ENCODE results near the gene ELP1. TPM values are rescaled to one million over a fixed set of nuclear protein-coding genes. Genes with fewer than 3 reads are reported as not detected.
A peak's percentile ranks its signal among the peaks of the same experiment; 100 is the strongest.

Gene ELP1
- total RNA-seq, 4 donors from 2014 or later = 7.9 to 18.1 (median 13.3) TPM

DNA sequence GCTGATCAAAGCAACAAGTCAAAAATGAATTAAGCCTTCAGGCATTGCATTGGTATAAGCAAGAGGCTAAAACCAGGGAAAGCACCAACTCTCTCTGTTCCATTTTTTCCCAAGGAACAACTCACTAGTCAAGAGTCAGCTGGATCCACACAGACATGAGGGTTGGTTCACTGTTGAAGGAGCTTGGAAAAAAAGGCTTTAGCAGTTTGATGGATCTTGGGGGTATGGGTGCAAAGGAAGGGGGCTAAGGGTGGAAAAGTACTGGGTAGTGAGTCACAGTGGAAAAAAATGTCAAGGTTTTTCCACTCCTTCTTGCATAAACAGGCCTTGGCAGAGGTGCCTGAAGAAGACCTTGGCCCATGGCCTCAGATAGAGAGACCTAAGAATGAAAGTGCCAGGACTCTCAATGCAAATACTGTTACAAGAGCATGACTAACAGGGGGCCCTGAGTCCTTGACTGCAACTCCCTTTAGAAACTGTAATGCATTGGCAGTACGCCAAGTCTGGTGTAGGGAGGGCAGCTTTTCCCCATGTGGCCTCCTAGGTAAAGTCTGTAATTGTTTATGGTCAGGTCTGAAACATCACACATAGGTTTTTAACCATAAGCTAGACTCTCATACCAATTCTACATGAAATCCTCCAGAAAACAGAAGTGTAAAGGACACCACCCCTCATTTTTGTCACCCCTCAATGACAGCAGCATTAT lies 48.1 kb downstream of the ELP1 start:
- 54 to 100% methylated on average over 1 of the region's 1 CpG for WGBS, 2 donors (ENCODE audit: low coverage in 1 of 2)
- Histone ChIP-seq H3K27ac (no peak overlapping the region), H3K9me3 (no peaks in the 10 kb centered on the region), H3K36me3 (peaks cover 0 to 24% (median 5%) of the 10 kb centered on the region in 4 donors), H3K27me3 (no peaks in the 10 kb centered on the region), H3K4me1 (peaks cover 0 to 6% (median 3%) of the 10 kb centered on the region in 4 donors), H3K4me3 (no peak overlapping the region)
- in situ Hi-C loops (cut with MboI; ENCODE audit: low pct_ligation_motif_present in 1 of 4, low pct_unique_long_range_greater_than_20kb in 1 of 4, low sequenced_read_pairs in 3 of 4) = no loop called here
- intact Hi-C loops (cut with DNase I; ENCODE audit: low total_unique reads) = no loop called here
- TF ChIP-seq EP300 (IDR thresholded peaks at IDR 0.05; ENCODE audit: low read depth) (no peak), POLR2A (IDR thresholded peaks at IDR 0.05) (no peak), POLR2AphosphoS5 (IDR thresholded peaks at IDR 0.05) (no peak), CTCF (IDR thresholded peaks at IDR 0.05) (no peak)
- peak; percentile 28 for DNase-seq

- TF ChIP-seq POLR2A (IDR thresholded peaks at IDR 0.05) = no peak
- no peak for TF ChIP-seq CTCF (IDR thresholded peaks at IDR 0.05)
- no peak for TF ChIP-seq EP300 (IDR thresholded peaks at IDR 0.05; ENCODE audit: low read depth)
- no peak for TF ChIP-seq POLR2AphosphoS5 (IDR thresholded peaks at IDR 0.05)
- H3K4me3 ChIP-seq = no peak overlapping the region
- intact Hi-C loops (cut with DNase I; ENCODE audit: low total_unique reads) = no loop called here
- peaks cover 0 to 6% (median 3%) of the 10 kb centered on the region in 4 donors for H3K4me1 ChIP-seq
- H3K36me3 ChIP-seq = peaks cover 0 to 18% (median 4%) of the 10 kb centered on the region in 4 donors
- in situ Hi-C loops (cut with MboI; ENCODE audit: low pct_ligation_motif_present in 1 of 4, low pct_unique_long_range_greater_than_20kb in 1 of 4, low sequenced_read_pairs in 3 of 4) = no loop called here
- 92 to 94% methylated on average over 2 to 3 of the region's 3 CpGs for WGBS, 2 donors (ENCODE audit: low coverage in 1 of 2)
- H3K27ac ChIP-seq = no peak overlapping the region
- DNase-seq = no peak
- no peaks in the 10 kb centered on the region for H3K27me3 ChIP-seq
- H3K9me3 ChIP-seq = no peaks in the 10 kb centered on the region
These were observed 49.2 kb downstream of the ELP1 start for GRCh38 chr9:108884701-108885100.

- no peaks in the 10 kb centered on the region for H3K27me3 ChIP-seq
- WGBS, 2 donors (ENCODE audit: low coverage in 1 of 2) = 95 to 100% methylated on average over 2 to 3 of the region's 3 CpGs
- no peak overlapping the region for H3K27ac ChIP-seq
- no peaks in the 10 kb centered on the region for H3K9me3 ChIP-seq
- H3K4me3 ChIP-seq = no peak overlapping the region
- in situ Hi-C loops (cut with MboI; ENCODE audit: low pct_ligation_motif_present in 1 of 4, low pct_unique_long_range_greater_than_20kb in 1 of 4, low sequenced_read_pairs in 3 of 4) (no loop called here), intact Hi-C loops (cut with DNase I; ENCODE audit: low total_unique reads) (no loop called here)
- peaks cover 0 to 32% (median 12%) of the 10 kb centered on the region in 4 donors for H3K36me3 ChIP-seq
- TF ChIP-seq EP300 (IDR thresholded peaks at IDR 0.05; ENCODE audit: low read depth) (no peak), POLR2AphosphoS5 (IDR thresholded peaks at IDR 0.05) (no peak), POLR2A (IDR thresholded peaks at IDR 0.05) (no peak), CTCF (IDR thresholded peaks at IDR 0.05) (no peak)
- no peak for DNase-seq
- peaks cover 0 to 6% (median 3%) of the 10 kb centered on the region in 4 donors for H3K4me1 ChIP-seq
These were observed 50.8 kb downstream of the ELP1 start for GRCh38 chr9:108883085-108883484.

DNA sequence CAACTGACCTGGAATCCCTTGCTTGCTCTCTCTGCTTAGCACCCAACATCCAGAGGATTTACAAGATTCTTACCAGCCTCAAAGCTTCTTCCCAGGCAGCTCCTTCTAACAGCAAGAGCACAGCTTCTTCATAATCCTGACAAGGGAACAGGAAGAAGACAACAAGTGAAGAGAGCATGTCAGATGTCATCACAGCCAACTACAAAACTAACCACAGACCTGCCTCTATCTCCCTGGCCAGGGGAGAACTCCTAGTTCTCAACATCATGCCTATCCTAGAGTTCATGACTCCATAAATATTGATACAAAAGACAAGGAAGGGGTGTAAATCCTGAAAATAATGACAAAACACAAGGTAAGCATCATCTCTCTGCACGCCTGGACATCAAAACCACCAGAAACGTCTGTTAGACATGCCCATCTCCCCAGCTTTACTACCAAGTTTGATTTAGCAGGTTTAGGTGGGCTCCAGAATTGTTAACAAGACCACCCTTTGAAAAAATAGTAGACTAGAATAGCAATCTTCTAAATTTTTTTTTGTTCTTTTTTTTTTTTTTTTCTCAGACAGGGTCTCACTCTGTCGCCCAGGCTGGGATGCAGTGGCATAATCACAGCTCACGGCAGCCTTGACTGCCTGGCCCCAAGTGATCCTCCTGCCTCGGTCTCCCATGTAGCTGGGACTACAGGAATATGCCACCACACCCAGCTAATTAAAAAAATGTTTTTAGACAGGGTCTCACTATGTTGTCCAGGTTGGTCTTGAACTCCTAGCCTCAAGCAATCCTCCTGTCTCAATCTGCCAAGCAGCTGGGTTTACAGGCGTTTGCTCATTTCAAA lies 51.7 kb downstream of the ELP1 start:
- 95% methylated on average over 5 to 6 of the region's 6 CpGs for WGBS, 2 donors (ENCODE audit: low coverage in 1 of 2)
- Histone ChIP-seq H3K27me3 (no peaks in the 10 kb centered on the region), H3K36me3 (peaks cover 0 to 40% (median 16%) of the 10 kb centered on the region in 4 donors), H3K27ac (no peak overlapping the region), H3K4me1 (peaks cover 0 to 6% (median 3%) of the 10 kb centered on the region in 4 donors), H3K9me3 (no peaks in the 10 kb centered on the region), H3K4me3 (no peak overlapping the region)
- DNase-seq = no peak
- TF ChIP-seq POLR2A (IDR thresholded peaks at IDR 0.05) = no peak
- TF ChIP-seq CTCF (IDR thresholded peaks at IDR 0.05) = no peak
- no peak for TF ChIP-seq EP300 (IDR thresholded peaks at IDR 0.05; ENCODE audit: low read depth)
- no peak for TF ChIP-seq POLR2AphosphoS5 (IDR thresholded peaks at IDR 0.05)
- in situ Hi-C loops (cut with MboI; ENCODE audit: low pct_ligation_motif_present in 1 of 4, low pct_unique_long_range_greater_than_20kb in 1 of 4, low sequenced_read_pairs in 3 of 4) = no loop called here
- intact Hi-C loops (cut with DNase I; ENCODE audit: low total_unique reads) = no loop called here
